ENCODE data around the gene KCNH1. TPM values are rescaled to one million over a fixed set of nuclear protein-coding genes. Genes with fewer than 3 reads are reported as not detected.

Gene KCNH1
- total RNA-seq, 1 donor from 2014 or later: not detected

- ATAC-seq (ENCODE audit: low read depth) (no peak), DNase-seq (no peak)
- Mint-ChIP-seq H3K9me3 (no peaks in the 10 kb centered on the region), H3K4me3 (no peak overlapping the region), H3K27ac (no peak overlapping the region), H3K27me3 (no peaks in the 10 kb centered on the region), H3K36me3 (ENCODE audit: low read depth) (no peaks in the 10 kb centered on the region), H3K4me1 (no peaks in the 10 kb centered on the region)
- intact Hi-C loops (cut with micrococcal nuclease): no loop called here
- TF ChIP-seq, protein P1, sequence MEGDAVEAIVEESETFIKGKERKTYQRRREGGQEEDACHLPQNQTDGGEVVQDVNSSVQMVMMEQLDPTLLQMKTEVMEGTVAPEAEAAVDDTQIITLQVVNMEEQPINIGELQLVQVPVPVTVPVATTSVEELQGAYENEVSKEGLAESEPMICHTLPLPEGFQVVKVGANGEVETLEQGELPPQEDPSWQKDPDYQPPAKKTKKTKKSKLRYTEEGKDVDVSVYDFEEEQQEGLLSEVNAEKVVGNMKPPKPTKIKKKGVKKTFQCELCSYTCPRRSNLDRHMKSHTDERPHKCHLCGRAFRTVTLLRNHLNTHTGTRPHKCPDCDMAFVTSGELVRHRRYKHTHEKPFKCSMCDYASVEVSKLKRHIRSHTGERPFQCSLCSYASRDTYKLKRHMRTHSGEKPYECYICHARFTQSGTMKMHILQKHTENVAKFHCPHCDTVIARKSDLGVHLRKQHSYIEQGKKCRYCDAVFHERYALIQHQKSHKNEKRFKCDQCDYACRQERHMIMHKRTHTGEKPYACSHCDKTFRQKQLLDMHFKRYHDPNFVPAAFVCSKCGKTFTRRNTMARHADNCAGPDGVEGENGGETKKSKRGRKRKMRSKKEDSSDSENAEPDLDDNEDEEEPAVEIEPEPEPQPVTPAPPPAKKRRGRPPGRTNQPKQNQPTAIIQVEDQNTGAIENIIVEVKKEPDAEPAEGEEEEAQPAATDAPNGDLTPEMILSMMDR (IDR thresholded peaks at IDR 0.05): no peak
- ChIA-PET CTCF (no interaction called here), POLR2A (no interaction called here)
These were observed 485.2 kb downstream of the KCNH1 start for GRCh38 chr1:210648588-210649269.

GRCh38 chr1:210647406-210648333 lies 486.3 kb downstream of the KCNH1 start:
- POLR2A ChIA-PET: no interaction called here
- no peaks in the 10 kb centered on the region for H3K36me3 Mint-ChIP-seq (ENCODE audit: low read depth)
- no peaks in the 10 kb centered on the region for H3K9me3 Mint-ChIP-seq
- no peak overlapping the region for H3K27ac Mint-ChIP-seq
- H3K27me3 Mint-ChIP-seq: no peaks in the 10 kb centered on the region
- intact Hi-C loops (cut with micrococcal nuclease): no loop called here
- no peaks in the 10 kb centered on the region for H3K4me1 Mint-ChIP-seq
- ATAC-seq (ENCODE audit: low read depth): no peak
- CTCF ChIA-PET: no interaction called here
- no peak overlapping the region for H3K4me3 Mint-ChIP-seq
- no peak for DNase-seq
- TF ChIP-seq, protein P1 (IDR thresholded peaks at IDR 0.05): no peak

- no peak for DNase-seq
- H3K4me1 Mint-ChIP-seq: no peaks in the 10 kb centered on the region
- intact Hi-C loops (cut with micrococcal nuclease): no loop called here
- TF ChIP-seq, protein P1 (IDR thresholded peaks at IDR 0.05): no peak
- H3K9me3 Mint-ChIP-seq: no peaks in the 10 kb centered on the region
- H3K36me3 Mint-ChIP-seq (ENCODE audit: low read depth): no peaks in the 10 kb centered on the region
- H3K27me3 Mint-ChIP-seq: no peaks in the 10 kb centered on the region
- H3K27ac Mint-ChIP-seq: no peak overlapping the region
- CTCF ChIA-PET: no interaction called here
- no peak for ATAC-seq (ENCODE audit: low read depth)
- POLR2A ChIA-PET: no interaction called here
- H3K4me3 Mint-ChIP-seq: no peak overlapping the region
These were observed 487.7 kb downstream of the KCNH1 start for GRCh38 chr1:210646258-210646616.

DNA sequence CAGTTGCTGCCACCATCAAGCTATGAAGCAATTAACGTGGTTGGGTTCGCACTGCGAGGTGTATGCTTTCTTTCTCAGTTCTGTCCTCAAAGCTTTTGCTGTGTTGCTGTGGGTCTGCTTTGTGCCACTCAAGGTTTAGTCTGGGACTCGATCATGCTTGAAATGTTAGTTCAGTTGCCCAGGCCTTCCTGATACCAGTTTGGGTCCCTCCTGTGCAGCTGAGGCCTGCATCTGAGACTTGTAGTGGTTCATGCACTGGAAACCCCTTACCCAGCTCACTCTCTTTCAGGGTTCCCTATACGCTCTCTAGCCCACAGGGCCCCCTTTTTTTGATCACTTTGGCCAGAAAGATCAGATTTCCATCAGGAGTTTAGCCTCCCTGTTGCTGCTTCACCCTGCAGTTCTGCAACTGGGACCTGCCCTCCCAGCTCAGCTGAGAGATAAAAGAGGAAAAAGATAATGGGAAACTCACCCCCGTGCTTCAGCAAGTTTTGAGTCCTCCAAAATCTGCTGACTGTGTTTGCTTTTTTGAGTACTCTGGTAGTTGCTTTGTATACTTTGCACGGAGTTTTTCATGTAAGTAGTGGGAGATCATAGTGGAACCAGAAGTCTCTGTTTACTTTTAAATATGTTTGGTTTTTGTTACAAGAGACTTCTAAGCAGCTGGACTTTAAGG lies 488.2 kb downstream of the KCNH1 start:
- ATAC-seq (ENCODE audit: low read depth) (no peak), DNase-seq (no peak)
- Mint-ChIP-seq H3K36me3 (ENCODE audit: low read depth) (no peaks in the 10 kb centered on the region), H3K4me1 (no peaks in the 10 kb centered on the region), H3K4me3 (no peak overlapping the region), H3K27me3 (no peaks in the 10 kb centered on the region), H3K9me3 (no peaks in the 10 kb centered on the region), H3K27ac (no peak overlapping the region)
- intact Hi-C loops (cut with micrococcal nuclease): no loop called here
- ChIA-PET CTCF (no interaction called here), POLR2A (no interaction called here)
- TF ChIP-seq, protein P1 (IDR thresholded peaks at IDR 0.05): no peak

DNA sequence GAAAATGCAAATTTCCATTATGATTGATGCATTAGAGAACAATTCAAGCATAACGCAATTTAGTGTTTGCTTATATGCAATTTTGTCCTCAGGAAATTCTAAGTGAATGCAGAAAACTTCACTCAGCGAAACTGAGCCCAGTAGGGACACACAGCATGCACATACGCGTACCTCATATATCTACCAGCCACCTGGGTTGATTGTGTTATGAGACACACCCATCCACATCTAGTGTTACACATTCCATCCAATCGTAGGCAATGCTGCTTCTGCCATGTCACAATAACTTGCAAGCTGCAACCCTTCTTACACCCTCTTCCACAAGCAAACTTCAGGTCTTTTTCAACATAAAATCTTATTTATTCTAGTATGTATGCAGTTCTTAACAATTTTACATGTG lies 492.4 kb downstream of the KCNH1 start:
- POLR2A ChIA-PET: no interaction called here
- H3K4me3 Mint-ChIP-seq: no peak overlapping the region

More for the DNA sequence above, 492.4 kb downstream of the KCNH1 start:
- no peak overlapping the region for H3K27ac Mint-ChIP-seq
- no peaks in the 10 kb centered on the region for H3K27me3 Mint-ChIP-seq
- H3K36me3 Mint-ChIP-seq (ENCODE audit: low read depth): no peaks in the 10 kb centered on the region
- H3K9me3 Mint-ChIP-seq: no peaks in the 10 kb centered on the region
- H3K4me1 Mint-ChIP-seq: no peaks in the 10 kb centered on the region
- ATAC-seq (ENCODE audit: low read depth) (no peak), DNase-seq (no peak)
- CTCF ChIA-PET: no interaction called here
- TF ChIP-seq, protein P1 (IDR thresholded peaks at IDR 0.05): no peak
- intact Hi-C loops (cut with micrococcal nuclease): no loop called here

Measured in activated B cell treated with CpG ODN at 0.5 μM for 24 hours (primary cell).